Measurements from ENCODE around the gene ASAP3.

The ASAP3 gene

GRCh38 chr1:23456226-23456625 is 27.8 kb downstream of the ASAP3 start:
- no peak overlapping the region for H3K27ac ChIP-seq (ENCODE audit: low read depth, low read length)
- H3K4me3 ChIP-seq (ENCODE audit: insufficient read depth, low read length, poor library complexity, severe bottlenecking): no peak overlapping the region

GRCh38 chr1:23453455-23454000 is 30.5 kb downstream of the ASAP3 start:
- TF ChIP-seq EZH2phosphoT487 (conservative IDR thresholded peaks at IDR 0.05; ENCODE audit: low read length) (no peak), CTCF (IDR thresholded peaks at IDR 0.05; ENCODE audit: insufficient read depth, low read length, poor library complexity, severe bottlenecking) (no peak)
- H3K27me3 ChIP-seq (ENCODE audit: low read length): no peaks in the 10 kb centered on the region
- H4K20me1 ChIP-seq (ENCODE audit: low read depth, low read length): no peaks in the 10 kb centered on the region
- H3K4me3 ChIP-seq (ENCODE audit: insufficient read depth, low read length, poor library complexity, severe bottlenecking): no peak overlapping the region
- no peaks in the 10 kb centered on the region for H3K79me2 ChIP-seq (ENCODE audit: insufficient read depth, low read length)
- no peaks in the 10 kb centered on the region for H3F3A ChIP-seq (ENCODE audit: insufficient read depth)
- no peak overlapping the region for H2AFZ ChIP-seq (ENCODE audit: low read depth, low read length, severe bottlenecking)
- no peaks in the 10 kb centered on the region for H3K9me2 ChIP-seq (replicated peaks; ENCODE audit: insufficient read depth, low read length)
- H3K27ac ChIP-seq (ENCODE audit: low read depth, low read length): no peak overlapping the region
- no peaks in the 10 kb centered on the region for H3K9me3 ChIP-seq (ENCODE audit: insufficient read depth, low read length)
- H3K9ac ChIP-seq (ENCODE audit: low read length): no peak overlapping the region
- no peaks in the 10 kb centered on the region for H3K36me3 ChIP-seq (ENCODE audit: low read length)
- H3K4me2 ChIP-seq (ENCODE audit: low read depth, low read length, poor library complexity, severe bottlenecking): no peak overlapping the region

More at GRCh38 chr1:23456226-23456625, 27.8 kb downstream of the ASAP3 start:
- Histone ChIP-seq H3K4me2 (ENCODE audit: low read depth, low read length, poor library complexity, severe bottlenecking) (no peak overlapping the region), H3K27me3 (ENCODE audit: low read length) (no peaks in the 10 kb centered on the region), H4K20me1 (ENCODE audit: low read depth, low read length) (no peaks in the 10 kb centered on the region), H3K79me2 (ENCODE audit: insufficient read depth, low read length) (no peaks in the 10 kb centered on the region), H3K9ac (ENCODE audit: low read length) (no peak overlapping the region), H3K9me3 (ENCODE audit: insufficient read depth, low read length) (no peaks in the 10 kb centered on the region), H3F3A (ENCODE audit: insufficient read depth) (no peaks in the 10 kb centered on the region), H2AFZ (ENCODE audit: low read depth, low read length, severe bottlenecking) (no peak overlapping the region), H3K9me2 (replicated peaks; ENCODE audit: insufficient read depth, low read length) (no peaks in the 10 kb centered on the region), H3K36me3 (ENCODE audit: low read length) (no peaks in the 10 kb centered on the region)
- TF ChIP-seq CTCF (IDR thresholded peaks at IDR 0.05; ENCODE audit: insufficient read depth, low read length, poor library complexity, severe bottlenecking) (no peak), EZH2phosphoT487 (conservative IDR thresholded peaks at IDR 0.05; ENCODE audit: low read length) (no peak)

GRCh38 chr1:23452011-23452411 is 32.0 kb downstream of the ASAP3 start:
- H3K9me3 ChIP-seq (ENCODE audit: insufficient read depth, low read length): no peaks in the 10 kb centered on the region
- no peaks in the 10 kb centered on the region for H4K20me1 ChIP-seq (ENCODE audit: low read depth, low read length)
- no peaks in the 10 kb centered on the region for H3K27me3 ChIP-seq (ENCODE audit: low read length)
- no peaks in the 10 kb centered on the region for H3F3A ChIP-seq (ENCODE audit: insufficient read depth)
- H3K36me3 ChIP-seq (ENCODE audit: low read length): no peaks in the 10 kb centered on the region
- no peak overlapping the region for H3K27ac ChIP-seq (ENCODE audit: low read depth, low read length)
- no peak overlapping the region for H3K9ac ChIP-seq (ENCODE audit: low read length)
- no peaks in the 10 kb centered on the region for H3K9me2 ChIP-seq (replicated peaks; ENCODE audit: insufficient read depth, low read length)
- no peak overlapping the region for H2AFZ ChIP-seq (ENCODE audit: low read depth, low read length, severe bottlenecking)
- no peaks in the 10 kb centered on the region for H3K79me2 ChIP-seq (ENCODE audit: insufficient read depth, low read length)
- no peak for TF ChIP-seq EZH2phosphoT487 (conservative IDR thresholded peaks at IDR 0.05; ENCODE audit: low read length)
- TF ChIP-seq CTCF (IDR thresholded peaks at IDR 0.05; ENCODE audit: insufficient read depth, low read length, poor library complexity, severe bottlenecking): no peak
- H3K4me2 ChIP-seq (ENCODE audit: low read depth, low read length, poor library complexity, severe bottlenecking): no peak overlapping the region
- no peak overlapping the region for H3K4me3 ChIP-seq (ENCODE audit: insufficient read depth, low read length, poor library complexity, severe bottlenecking)

Measured in SU-DHL-6 (cell line).